Heart right ventricle (tissue), 16 donors: ENCODE results near the gene VSTM5. TPM values are rescaled to one million over a fixed set of nuclear protein-coding genes. Genes with fewer than 3 reads are reported as not detected.
"Not testable (repeated sequence)": the region's sequence is repeated elsewhere in the genome, so short reads cannot be mapped to it uniquely, and the experiment has no call there.

Experiments used
- ATAC-seq, 8 donors: fragments of 200-7000 bp; cut with Tn5 transposase; one replicate each; pipeline ENCODE4 v1.9.1; 2020; ENCODE audit warnings: mild to moderate bottlenecking in 8 of 8, moderate library complexity in 8 of 8, moderate number of reproducible peaks in 1 of 8
- DNase-seq, 2 donors: peaks; one replicate each; pipeline ENCODE4 v3.0.0-alpha.2; 2020
- H3K27ac ChIP-seq, 10 donors: fragments of 200-600 bp; sonication (generic) in 2 of 10; one replicate each; pipeline versions ENCODE4 v1.5.0 to v1.8.0; 2020 to 2022; ENCODE audit warnings: mild to moderate bottlenecking in 3 of 10
- H3K27me3 ChIP-seq, 7 donors: fragments of 200-600 bp; one replicate each; pipeline ENCODE4 v1.8.0; 2021 to 2022; ENCODE audit warnings: mild to moderate bottlenecking in 2 of 7
- H3K36me3 ChIP-seq, 9 donors: fragments of 200-600 bp; sonication (generic) in 1 of 9; one replicate each; pipeline versions ENCODE4 v1.5.0 to v1.8.0; 2020 to 2022; ENCODE audit warnings: mild to moderate bottlenecking in 2 of 9
- H3K4me1 ChIP-seq, 9 donors: fragments of 200-600 bp; sonication (generic) in 1 of 9; one replicate each; pipeline versions ENCODE4 v1.5.0 to v1.8.0; 2020 to 2022; ENCODE audit warnings: mild to moderate bottlenecking in 4 of 9
- H3K4me3 ChIP-seq, 10 donors: fragments of 200-600 bp; sonication (generic) in 2 of 10; one replicate each; pipeline versions ENCODE4 v1.5.0 to v1.8.0; 2020 to 2022; ENCODE audit warnings: mild to moderate bottlenecking in 7 of 10, moderate library complexity in 2 of 10
- H3K9me3 ChIP-seq, 11 donors: fragments of 200-600 bp in 10 of 11; sonication (generic) in 2 of 11; one replicate each; pipeline versions ENCODE4 v1.5.0 to v1.8.0; 2013 to 2022; ENCODE audit warnings: mild to moderate bottlenecking in 2 of 11, control low read depth in 1 of 11, moderate library complexity in 1 of 11
- WGBS, 2 donors: extraction: QIAGEN DNeasy Blood & Tissue Kit; methylation state at CpG; one replicate each; pipeline ENCODE4 v1.1.7; 2013; ENCODE audit warnings: inconsistent platforms in 1 of 2; 5-methylcytosine and 5-hydroxymethylcytosine counted together
- intact Hi-C, 10 donors: fragments of 100-400 bp; cut with DNase I; formaldehyde crosslinking; loops; one replicate each; pipeline versions ENCODE4 v1.11.1 to v1.14.2; 2022
- polyA plus RNA-seq, 2 donors: library from polyadenylated mRNA; stranded (reverse); fragments of 200-250 nt; gene quantifications; one replicate each; pipeline ENCODE4 v1.2.3, GENCODE V29; 2013
- total RNA-seq, 10 donors: library from RNA; stranded (reverse); fragmentation: NEBNext Ultra II Directional in 3 of 10; extraction: Animal tissue kit (Norgen Biotek cat#: 25700) in 3 of 10; gene quantifications; one replicate each; pipeline versions ENCODE4 v1.2.1 to v1.2.4, GENCODE V29; 2021 to 2023
- TF ChIP-seq, protein P1 (sequence below), 9 donors: fragments of 200-600 bp; sonication (generic) in 2 of 9; IDR thresholded peaks; one replicate each; pipeline versions ENCODE4 v1.5.0 to v1.8.0; 2021 to 2022; ENCODE audit warnings: antibody characterized with exemption in 9 of 9, mild to moderate bottlenecking in 5 of 9, moderate library complexity in 1 of 9
- donor health status: Arrhythmogenic right ventricular cardiomyopathy.
- donor health status: ischemic (EF 13 %, LVEDD 7.1; RV severe dilation, severe dysfunction).
- donor health status: healthy with polysubstance abuse.
- donor health status: DM: no; HTN: yes; CAD: no.
- donor health status: DM: no; HTN: no; CAD: no.
- donor health status: ischemic (EF 25% LVEDD 6.9; RV normal size, moderate dysfunction).
- donor health status: ischemic (EF 25% LVEDD 5.7; RV mildly dilated, moderate dysfunction).
- donor health status: healthy.
- donor health status: DM: yes; HTN: yes; CAD: no.
- donor health status: Ischemic cardiomyopathy.
- donor health status: ischemic (EF 35%, LVEDD 5.7; RV mildly dilated, moderate dysfunction).
- donor health status: nonischemic (EF 11% LVEDD 7.7; RV severe dilation, severe dysfunction).
- donor health status: DM: yes; HTN: yes; CAD: no.
- donor health status: PGD.
- donor health status: ischemic (EF 29% LVEDD 5.4; RV normal size, mild dysfunction).
- donor health status: nonischemic (EF 23%, LVEDD 6.1; RV moderate dilation, normal function).

VSTM5 gene
- total and polyA plus RNA-seq, 12 donors, result 0.06 to 0.37 (median 0.20) TPM; not detected in 5

- 55 to 56% methylated on average over 7 of the region's 7 CpGs for WGBS, 2 donors
- peaks cover 0 to 10% (median 2%) of the 10 kb centered on the region in 9 donors for H3K36me3 ChIP-seq
- ATAC-seq (no peak), DNase-seq (no peak)
- H3K4me3 ChIP-seq, result peak overlapping the region; percentile 78 to 99 (median 96)
- peaks cover 7 to 40% (median 34%) of the 10 kb centered on the region in 9 donors for H3K4me1 ChIP-seq
- TF ChIP-seq, protein P1, sequence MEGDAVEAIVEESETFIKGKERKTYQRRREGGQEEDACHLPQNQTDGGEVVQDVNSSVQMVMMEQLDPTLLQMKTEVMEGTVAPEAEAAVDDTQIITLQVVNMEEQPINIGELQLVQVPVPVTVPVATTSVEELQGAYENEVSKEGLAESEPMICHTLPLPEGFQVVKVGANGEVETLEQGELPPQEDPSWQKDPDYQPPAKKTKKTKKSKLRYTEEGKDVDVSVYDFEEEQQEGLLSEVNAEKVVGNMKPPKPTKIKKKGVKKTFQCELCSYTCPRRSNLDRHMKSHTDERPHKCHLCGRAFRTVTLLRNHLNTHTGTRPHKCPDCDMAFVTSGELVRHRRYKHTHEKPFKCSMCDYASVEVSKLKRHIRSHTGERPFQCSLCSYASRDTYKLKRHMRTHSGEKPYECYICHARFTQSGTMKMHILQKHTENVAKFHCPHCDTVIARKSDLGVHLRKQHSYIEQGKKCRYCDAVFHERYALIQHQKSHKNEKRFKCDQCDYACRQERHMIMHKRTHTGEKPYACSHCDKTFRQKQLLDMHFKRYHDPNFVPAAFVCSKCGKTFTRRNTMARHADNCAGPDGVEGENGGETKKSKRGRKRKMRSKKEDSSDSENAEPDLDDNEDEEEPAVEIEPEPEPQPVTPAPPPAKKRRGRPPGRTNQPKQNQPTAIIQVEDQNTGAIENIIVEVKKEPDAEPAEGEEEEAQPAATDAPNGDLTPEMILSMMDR (IDR thresholded peaks at IDR 0.05), result no peak
- peak overlapping the region in 6 of 10 donors; percentile 91 to 98 (median 95) for H3K27ac ChIP-seq
- no peaks in the 10 kb centered on the region for H3K27me3 ChIP-seq
- intact Hi-C loops, result loop anchor here in 4 of 10 donors (5.0 kb wide), 1 partner anchor 41 kb away; the partner anchor contains the start of genes C11orf54 (in 4 of the 4) and TAF1D (in 4 of the 4)
- H3K9me3 ChIP-seq, result no peaks in the 10 kb centered on the region
These were observed 67.1 kb downstream of the VSTM5 start for GRCh38 chr11:93783362-93783761.

- TF ChIP-seq, protein P1 (IDR thresholded peaks at IDR 0.05), result peak in 1 of 9 donors; percentile 17
- H3K4me3 ChIP-seq, result no peak overlapping the region
- WGBS, 2 donors, result 49 to 54% methylated on average over 2 of the region's 2 CpGs
- DNase-seq (no peak), ATAC-seq (no peak)
- peaks cover 0 to 11% (median 0%) of the 10 kb centered on the region in 9 donors for H3K4me1 ChIP-seq
- no peaks in the 10 kb centered on the region for H3K36me3 ChIP-seq
- H3K9me3 ChIP-seq, result no peaks in the 10 kb centered on the region
- intact Hi-C loops, result no loop called here
- H3K27ac ChIP-seq, result no peak overlapping the region
- H3K27me3 ChIP-seq, result no peaks in the 10 kb centered on the region
These were observed 75.1 kb downstream of the VSTM5 start for GRCh38 chr11:93775289-93775688.

DNA sequence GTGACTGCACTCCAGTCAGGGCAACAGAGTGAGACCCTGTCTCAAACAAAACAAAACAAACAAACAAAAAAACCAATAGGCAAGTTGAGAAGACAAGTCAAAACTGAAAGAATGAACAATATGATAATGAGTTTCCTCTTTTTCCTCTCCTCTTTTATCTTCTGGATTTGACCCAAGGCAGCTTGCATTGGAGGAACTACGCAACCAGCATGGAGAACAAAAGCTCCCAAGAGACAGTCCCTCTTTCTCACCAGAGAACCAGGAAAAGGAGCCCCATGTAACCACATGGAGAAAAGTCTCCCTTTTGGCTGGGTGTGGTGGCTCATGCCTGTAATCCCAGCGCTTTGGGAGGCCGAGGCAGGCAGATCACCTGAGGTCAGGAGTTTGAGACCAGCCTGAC lies 75.9 kb downstream of the VSTM5 start:
- H3K27ac ChIP-seq, H3K36me3 ChIP-seq, ATAC-seq, H3K4me3 ChIP-seq, H3K27me3 ChIP-seq, intact Hi-C loops, H3K9me3 ChIP-seq, DNase-seq: not testable (repeated sequence)
- peaks cover 0 to 11% (median 0%) of the 10 kb centered on the region in 9 donors for H3K4me1 ChIP-seq
- 73 to 75% methylated on average over 3 of the region's 3 CpGs for WGBS, 2 donors

DNA sequence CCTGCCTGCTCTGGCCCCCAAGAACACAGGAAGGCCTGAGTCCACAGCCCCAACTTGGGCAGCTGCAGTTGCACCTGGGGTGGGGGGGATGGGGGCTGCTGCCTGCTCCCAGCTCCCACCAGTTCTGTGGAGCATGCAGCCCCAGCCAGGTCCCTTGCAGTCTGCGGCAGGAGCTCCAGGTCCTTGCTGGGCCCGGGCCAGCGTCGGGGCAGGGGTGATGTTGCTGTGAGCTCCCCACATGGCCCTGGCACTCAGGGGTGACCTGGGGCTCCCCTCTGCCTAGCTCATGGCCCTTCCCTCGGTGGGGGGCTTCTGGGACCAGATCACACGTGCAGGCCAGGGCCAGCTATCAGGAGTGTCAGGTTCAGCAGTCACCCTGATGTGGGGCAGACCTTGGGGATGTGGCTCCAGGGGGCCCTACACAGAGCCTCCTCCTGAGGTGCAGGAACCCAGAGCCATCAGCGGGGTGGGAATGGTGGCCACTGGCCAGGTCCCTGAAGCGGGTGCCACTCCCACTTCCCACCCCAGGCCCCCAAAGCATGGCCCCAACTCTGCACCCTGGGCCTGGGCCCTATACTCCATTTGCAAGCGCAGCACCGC lies 76.7 kb downstream of the VSTM5 start:
- Histone ChIP-seq H3K27ac (no peak overlapping the region), H3K9me3 (no peaks in the 10 kb centered on the region), H3K4me3 (no peak overlapping the region), H3K27me3 (no peaks in the 10 kb centered on the region), H3K4me1 (peaks cover 0 to 11% (median 0%) of the 10 kb centered on the region in 9 donors), H3K36me3 (no peaks in the 10 kb centered on the region)
- intact Hi-C loops, result no loop called here
- TF ChIP-seq, protein P1 (IDR thresholded peaks at IDR 0.05), result no peak
- WGBS, 2 donors, result 88 to 90% methylated on average over 10 of the region's 10 CpGs
- no peak for DNase-seq
- peak in 3 of 8 donors; percentile 22 to 59 (median 29) for ATAC-seq

DNA sequence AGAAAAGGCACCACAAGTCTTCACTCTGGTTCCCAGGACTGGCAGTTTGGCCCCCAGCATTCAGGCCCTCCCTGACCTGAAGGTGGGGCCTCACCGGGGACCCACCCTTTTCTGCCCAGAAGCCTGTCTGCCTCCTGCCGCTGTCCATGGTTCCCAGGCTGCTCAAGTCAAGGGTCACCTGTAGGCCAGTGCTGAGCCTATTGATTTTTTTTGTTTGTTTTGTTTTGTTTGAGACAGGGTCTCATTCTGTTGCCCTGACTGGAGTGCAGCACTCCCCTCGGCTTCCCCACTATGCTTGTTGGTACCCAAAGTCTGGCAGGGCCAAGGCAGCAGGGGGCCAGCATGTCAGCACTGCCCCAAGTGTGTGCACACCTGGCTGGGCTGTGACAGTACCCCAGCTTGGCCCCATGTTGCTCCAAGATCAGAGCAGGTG lies 77.4 kb downstream of the VSTM5 start:
- peaks cover 0 to 11% (median 0%) of the 10 kb centered on the region in 9 donors for H3K4me1 ChIP-seq
- H3K4me3 ChIP-seq, result no peak overlapping the region
- WGBS, 2 donors, result 95 to 98% methylated on average over 3 of the region's 3 CpGs
- no peaks in the 10 kb centered on the region for H3K9me3 ChIP-seq
- TF ChIP-seq, protein P1 (IDR thresholded peaks at IDR 0.05), result no peak
- H3K27ac ChIP-seq, result no peak overlapping the region
- intact Hi-C loops, result no loop called here
- ATAC-seq (peak in 1 of 8 donors; percentile 10), DNase-seq (no peak)
- H3K27me3 ChIP-seq, result no peaks in the 10 kb centered on the region
- no peaks in the 10 kb centered on the region for H3K36me3 ChIP-seq
